CD4-positive, alpha-beta T cell treated with Interleukin-15 for 1 hour (primary cell): ENCODE measurements around the gene RPGRIP1L.
"Not testable (repeated sequence)": the region's sequence is repeated elsewhere in the genome, so short reads cannot be mapped to it uniquely, and the experiment has no call there.

Experiments
- DNase-seq: peaks from one replicate; pipeline ENCODE4 v3.0.0-alpha.2; 2020

The RPGRIP1L gene

DNA sequence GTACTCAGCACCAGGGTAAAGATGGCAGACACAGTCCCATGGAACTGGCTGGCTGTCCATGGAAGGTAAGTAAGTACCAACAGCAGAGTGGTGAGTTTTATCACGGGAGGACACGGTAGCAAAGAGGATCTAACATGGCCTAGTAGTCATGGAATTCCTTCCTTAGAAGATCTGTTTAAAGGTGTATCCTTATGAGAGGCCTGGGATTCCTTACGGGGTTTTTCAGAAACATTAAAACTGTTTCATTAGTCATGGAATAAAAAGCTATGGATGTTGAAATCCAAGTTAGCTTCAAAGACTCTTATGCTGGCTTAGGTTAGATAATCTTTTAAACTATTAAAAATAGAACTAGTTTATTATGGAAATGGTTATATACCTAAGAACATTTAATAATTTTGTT lies 7.7 kb upstream of the RPGRIP1L start:
- no peak for DNase-seq

DNA sequence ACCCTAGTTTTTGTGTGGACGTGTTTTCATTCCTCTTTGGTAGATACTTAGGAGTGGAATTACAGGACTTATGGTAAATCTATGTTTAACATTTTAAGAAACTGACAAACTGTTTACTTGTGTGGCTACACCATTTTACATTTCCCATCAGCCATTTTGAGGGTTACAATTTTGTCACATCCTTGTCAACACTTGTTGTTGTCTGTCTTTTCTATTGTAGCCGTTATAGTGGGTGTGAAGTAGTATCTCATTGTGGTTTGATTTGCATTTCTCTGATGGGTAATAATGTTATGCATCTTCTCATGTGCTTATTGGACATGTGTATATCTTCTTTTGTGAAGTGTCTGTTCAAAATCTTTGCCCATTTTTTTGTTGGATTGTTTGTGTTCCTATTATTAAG lies 4.8 kb upstream of the RPGRIP1L start:
- no peak for DNase-seq

DNA sequence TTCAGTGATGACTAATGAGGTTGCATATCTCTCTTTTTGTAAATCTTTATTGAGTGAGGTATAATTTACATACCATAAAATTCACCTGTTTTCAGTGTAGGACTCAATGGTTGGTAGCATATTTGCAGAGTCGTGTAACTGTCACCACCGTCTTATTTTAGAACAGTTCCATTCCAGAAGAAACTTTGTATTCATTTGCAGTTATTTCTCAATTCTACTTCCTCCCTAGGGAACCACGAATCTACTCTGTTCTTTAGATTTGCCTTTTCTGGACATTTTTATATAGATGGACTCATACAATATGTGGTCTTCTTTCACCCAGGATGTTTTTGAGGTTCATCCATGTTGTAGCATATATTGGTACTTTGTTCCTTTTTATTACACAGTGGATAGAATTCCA lies 4.0 kb upstream of the RPGRIP1L start:
- DNase-seq = no peak

DNA sequence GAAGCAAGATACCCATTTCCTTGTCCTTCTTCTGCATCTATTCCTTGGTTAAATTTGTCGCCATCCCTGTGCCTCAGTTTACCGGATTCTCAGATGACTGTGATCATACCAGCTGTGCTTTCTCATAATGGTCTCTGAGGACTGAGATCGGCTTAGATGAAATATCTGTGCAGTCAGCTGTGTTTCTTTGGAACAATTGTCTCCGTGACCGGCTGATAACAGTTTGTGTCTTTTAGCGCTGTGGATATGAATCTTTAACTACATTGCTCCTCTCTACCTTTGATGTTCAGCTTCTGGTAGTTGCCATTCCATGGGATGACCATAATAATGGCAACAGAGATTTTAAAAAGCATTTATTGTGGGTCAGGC lies 770 bp upstream of the RPGRIP1L start:
- DNase-seq = no peak

DNA sequence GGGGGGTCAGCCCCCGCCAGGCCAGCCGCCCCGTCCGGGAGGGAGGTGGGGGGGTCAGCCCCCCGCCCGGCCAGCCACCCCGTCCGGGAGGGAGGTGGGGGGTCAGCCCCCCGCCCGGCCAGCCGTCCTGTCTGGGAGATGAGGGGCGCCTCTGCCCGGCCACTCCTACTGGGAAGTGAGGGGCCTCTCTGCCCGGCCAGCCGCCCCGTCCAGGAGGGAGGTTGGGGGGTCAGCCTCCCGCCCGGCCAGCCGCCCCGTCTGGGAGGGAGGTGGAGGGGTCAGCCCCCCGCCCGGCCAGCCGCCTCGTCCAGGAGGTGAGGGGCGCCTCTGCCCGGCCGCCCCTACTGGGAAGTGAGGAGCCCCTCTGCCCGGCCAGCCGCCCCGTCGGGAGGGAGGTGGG lies 5.4 kb downstream of the RPGRIP1L start:
- DNase-seq = not testable (repeated sequence)

DNA sequence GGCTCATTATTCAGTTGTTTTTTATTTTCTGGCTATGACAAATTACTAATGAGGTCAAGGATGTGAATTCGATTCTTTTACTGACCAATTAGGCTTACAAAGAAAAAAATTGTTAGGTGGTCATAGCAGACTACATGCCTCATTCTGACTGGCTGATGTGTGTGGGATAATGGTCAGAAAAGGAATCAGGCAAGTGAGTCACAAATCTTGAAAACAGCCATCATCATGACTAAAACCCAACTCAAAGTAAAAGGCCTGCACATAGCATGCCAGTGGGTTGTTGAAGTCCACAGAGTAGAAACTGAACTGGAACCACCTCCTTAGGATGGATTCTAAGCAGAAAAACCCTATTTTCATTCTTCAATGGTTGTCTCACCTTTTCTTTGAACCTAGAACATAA lies 8.6 kb downstream of the RPGRIP1L start:
- no peak for DNase-seq

DNA sequence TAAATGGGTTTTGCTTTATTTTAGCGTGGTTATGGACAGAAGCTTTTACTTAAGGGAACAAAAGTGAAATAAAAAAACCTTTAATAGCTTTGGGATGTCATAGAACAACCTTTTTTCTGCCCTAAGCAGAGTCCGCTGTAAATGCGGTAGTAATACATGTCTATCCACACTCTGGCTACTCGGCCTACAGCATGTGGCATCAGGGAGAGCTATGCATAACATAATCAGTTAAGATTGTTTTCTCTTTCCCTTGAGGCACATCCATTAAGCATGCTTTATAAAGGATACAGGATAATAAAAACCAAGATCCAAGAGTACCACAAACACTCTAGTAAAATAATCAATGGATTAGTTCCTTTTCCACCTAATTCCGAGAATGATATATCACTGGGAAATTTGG lies 10.3 kb downstream of the RPGRIP1L start:
- no peak for DNase-seq

DNA sequence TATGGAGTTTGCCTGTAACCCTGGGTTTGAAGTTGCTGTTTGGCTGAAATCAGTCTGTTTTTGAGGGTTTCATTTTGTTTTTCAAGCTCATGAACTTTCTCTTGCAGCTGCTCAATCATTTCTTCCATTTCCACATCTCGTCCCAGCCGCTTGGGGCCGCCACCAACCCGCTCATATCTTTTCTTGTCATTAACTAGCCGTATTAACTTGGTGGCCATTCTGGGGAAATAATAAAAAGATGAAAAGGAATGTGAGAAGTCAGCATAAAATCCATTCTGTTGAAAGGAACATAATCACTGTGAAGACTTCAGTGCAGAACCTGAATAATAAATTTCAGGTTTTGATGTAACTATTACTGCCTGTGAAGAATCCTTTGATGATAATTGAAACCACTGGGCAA lies 11.5 kb downstream of the RPGRIP1L start:
- DNase-seq = no peak

DNA sequence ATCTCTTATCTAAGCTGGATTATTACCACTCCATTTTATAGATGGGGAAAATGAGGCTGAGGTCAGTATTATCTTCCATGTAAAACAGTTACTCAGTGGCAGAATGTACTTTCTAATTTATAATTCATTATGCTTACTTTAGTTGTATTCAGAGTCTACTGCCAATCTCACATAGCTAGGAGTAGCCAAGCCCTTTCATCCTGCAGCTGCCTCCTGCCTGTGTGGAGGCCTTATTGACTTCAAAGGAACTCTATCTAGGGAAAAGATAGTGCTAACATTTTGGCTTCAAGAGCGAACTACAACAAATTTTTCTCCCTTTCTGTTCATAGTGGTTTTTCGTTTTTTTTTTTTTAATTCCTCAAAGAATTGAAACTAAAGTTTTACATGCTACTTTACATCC lies 12.9 kb downstream of the RPGRIP1L start:
- DNase-seq = no peak

DNA sequence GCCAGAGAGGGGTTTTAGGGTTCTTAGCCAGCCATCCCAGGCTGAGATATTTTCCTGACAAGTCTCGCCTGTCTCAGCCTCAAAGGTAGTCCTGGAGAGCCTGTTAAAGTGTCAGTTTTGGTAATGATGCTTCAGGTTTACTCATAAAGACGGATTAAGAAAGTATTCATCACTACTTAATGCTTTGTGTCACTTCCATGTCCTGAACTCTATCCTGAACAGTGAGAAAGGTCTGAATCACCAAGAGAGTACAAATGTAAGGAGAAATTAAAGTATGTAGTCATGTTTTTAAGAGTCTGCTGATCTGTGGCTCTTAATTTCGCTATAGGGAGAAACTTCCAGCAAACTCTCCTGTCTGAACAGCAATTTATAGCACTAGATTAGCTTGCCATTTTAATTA lies 14.0 kb downstream of the RPGRIP1L start:
- no peak for DNase-seq

DNA sequence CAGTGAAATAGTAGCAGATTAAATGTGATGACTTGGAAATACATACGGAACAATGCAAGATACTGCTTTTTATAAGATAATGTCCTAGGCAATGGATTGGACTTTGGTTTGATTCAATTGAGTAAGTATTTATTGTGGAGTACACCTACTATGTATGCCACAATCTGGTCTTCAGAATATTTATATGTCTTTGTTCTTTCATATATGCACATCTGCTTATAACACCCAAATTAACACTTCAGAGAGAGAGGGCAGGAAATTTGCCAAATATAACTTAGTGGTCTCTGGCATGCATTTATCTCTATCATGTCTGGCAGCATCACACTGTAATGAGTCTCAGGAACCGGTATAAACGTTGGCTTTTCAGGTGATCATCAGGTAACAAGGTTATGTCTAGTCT lies 16.9 kb downstream of the RPGRIP1L start:
- DNase-seq = no peak

DNA sequence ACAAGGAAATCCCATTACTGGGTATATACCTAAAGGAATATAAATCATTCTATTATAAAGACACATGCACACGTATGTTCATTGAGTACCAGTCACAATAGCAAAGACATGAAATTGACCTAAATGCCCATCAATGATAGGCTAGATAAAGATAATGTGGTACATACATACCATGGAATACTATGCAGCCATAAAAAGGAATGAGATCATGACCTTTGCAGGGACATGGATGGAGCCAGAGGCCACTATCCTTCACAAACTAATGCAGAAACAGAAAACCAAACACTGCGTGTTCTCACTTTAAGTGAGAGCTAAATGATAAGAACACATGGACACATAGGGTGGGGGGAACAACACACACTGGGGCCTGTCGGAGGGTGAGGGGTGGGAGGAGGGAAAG lies 18.3 kb downstream of the RPGRIP1L start:
- not testable (repeated sequence) for DNase-seq

DNA sequence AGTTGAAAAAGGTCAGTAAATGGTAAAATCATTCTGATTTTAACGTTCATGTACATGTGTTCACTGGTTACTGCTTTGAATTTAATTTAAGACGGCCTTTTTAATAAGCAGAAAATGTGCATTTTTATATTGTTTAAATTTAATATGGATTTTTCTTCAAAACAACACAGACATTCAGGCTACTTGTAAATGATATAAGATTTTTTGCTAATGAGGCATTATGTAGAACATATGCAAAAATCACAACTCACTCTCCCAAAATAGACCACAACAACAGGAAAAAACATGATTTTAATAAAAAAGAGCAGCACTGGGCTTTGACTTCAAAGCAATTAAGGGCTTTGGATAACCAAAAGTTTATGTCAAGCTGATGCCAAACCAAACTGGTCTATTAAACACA lies 22.3 kb downstream of the RPGRIP1L start:
- DNase-seq = no peak

DNA sequence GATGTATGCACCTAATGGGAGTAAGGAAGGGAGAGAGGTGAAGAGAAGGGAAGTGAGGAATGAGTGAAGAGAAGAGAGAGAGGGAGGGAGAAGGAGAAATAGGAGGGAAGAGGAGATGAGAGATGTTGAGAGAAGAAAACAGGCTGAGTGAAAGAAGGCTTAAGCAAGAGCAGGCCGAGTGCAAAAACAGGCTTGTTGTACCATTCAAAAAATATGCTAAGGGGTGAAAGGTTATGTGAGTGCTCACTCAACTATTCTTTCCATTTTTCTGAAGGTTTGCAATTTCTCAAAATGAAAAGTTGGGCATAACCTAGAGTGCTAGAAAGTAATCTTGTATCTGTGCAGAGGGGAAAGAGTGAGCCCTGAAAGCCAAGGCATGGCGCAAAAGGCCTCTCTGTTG lies 22.9 kb downstream of the RPGRIP1L start:
- no peak for DNase-seq

DNA sequence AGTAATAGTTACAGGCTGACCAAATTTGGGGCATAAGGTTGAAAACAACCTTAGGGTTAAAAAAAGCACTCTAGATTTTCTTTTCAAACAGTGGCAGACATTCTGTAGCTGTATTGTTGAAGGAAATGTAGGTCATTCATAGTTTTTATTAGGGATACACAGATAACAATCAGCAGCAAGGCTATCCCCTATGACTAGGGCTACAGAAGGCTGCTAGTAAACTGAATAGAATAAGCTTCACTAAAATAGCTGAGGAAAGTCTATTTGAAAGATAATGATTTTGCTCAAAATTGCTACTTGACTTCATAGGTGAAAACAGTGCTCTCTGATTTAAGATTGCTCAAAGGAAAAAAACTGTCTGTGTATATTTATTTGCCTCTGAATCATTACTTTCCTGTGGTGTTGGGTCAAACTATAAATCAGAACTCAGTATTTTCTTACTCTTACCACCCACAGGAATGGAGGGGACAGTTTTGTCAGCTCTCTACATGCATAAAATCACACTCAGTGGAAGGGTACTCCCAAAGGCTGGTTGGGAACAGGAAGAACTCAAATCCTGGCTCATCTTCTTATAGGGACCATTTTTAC lies 24.8 kb downstream of the RPGRIP1L start:
- no peak for DNase-seq

DNA sequence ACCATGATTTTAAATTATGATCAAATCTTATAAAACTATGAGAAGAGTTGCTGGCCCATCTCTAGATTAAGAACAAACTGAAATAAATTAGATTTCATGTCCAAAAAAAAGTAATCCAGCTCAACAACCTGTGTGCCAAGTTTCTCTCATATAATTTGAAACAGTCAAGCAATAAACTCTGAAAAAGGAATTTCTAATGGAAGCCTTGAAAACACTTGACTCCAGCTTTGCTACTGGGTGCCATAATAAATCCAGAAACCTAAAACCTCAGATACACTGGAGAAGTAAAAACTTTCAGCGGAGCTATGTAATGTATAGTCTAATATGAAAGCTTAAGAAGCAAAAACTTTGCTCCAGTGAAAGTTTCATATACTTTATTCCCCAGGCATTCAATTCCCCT lies 25.5 kb downstream of the RPGRIP1L start:
- no peak for DNase-seq

DNA sequence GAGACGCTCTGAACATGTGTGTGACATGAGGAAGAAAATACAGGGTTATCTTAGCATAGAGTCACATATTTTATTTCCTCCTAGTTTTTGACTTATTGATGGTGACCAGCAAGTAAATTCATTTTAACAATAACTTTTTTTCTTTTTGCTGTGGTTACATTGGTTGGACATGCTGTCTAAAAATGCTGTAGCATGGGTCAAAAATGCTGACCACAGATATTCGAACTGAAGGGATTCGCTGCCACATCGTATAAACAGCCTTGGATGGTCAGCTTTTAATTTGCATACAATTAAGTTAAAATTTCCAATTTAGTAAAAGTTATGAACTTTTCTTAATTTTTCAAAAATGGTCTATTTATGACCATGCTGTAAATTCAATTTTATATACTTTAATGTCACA lies 30.5 kb downstream of the RPGRIP1L start:
- no peak for DNase-seq

DNA sequence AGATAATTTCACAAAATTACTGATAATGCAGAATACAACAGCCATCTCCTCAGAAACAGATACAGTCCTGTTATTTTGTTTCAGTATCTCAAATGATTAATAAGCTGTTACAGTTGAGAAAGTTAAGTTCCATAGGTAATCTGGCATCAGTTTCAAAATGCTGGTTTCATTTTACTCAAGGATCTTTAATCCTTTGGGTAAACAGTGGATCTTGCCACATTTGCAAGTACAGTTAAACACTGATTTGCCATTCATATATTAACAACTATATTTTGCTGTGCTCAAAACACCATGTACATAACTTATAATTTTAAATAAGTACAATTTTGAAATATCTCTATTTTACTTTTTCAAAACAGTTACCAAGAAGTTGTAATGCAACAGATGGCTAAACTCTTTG lies 31.2 kb downstream of the RPGRIP1L start:
- DNase-seq = no peak

DNA sequence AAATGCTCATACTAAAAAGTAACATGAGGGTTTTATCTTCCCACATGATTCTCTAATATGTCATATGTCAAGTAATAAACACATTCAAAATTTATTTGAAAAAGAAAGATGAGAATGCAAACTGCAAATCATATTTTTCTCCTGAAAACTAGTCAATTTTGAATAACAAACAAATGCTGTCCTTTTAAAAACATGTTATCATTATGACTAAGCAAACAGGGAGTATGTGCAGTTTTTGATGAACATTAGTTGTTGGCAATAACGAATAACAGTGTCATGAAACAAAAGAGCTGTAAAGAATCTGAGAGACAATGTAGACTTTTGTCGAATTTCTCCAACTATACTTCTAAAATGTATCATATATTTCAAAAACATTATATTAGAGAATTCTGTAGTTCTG lies 34.8 kb downstream of the RPGRIP1L start:
- DNase-seq = no peak

DNA sequence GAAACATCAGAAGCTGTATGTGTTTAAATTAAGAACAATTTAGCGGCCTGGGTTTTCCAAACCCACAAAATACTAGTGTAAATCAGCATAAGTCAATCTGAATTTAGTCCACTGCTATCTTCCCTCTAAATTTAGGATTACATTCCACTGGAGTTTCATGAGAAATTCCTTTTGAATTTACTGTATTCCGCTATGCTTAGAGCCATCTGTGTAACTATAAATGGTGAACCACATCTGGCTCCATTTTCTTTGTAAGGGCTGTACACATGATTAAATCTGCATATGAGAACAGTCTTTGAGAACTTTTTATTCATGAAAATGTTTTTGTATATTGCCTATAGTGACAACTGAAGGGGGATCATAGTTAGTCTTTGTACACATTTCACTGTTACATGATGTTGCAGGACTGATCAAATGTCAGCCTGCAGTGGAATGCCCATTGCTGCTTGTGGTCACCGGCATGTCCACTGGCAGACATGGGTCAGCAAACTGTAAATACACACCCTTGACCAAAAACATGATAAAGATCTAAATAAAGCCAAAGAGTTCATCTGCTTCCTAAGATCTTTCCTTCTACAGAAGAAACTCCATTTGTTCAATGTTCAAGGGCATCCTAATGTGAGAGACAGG lies 36.8 kb downstream of the RPGRIP1L start:
- DNase-seq = no peak

DNA sequence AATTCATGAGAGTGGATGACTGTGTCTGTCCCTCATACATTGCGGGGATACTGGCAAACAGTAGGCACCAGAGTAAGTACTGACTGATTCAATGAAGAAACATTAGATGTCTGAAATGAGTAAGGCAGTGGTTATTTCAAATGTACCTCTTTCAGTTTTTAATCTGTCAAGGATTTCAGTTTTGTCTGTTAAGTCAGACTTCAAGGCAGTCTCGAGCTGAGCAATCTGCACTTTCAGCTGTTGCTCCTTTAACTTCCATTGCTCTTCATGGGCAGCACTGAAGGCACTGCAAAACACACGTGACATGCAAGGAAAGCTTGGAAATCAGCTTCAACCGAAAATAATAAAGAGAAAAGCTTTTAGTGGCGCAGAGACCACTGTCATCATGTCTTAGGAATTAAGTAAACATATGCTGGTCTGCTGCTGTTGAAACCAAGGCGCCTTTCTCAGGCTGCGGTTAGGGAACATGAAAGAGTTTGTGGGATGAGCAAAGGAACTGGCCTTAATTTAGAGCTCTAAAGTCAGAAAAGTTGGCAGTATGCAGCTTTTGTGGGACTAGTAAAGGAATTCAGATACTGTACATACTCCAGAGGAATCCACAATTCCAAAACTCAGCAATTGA lies 38.8 kb downstream of the RPGRIP1L start:
- no peak for DNase-seq

DNA sequence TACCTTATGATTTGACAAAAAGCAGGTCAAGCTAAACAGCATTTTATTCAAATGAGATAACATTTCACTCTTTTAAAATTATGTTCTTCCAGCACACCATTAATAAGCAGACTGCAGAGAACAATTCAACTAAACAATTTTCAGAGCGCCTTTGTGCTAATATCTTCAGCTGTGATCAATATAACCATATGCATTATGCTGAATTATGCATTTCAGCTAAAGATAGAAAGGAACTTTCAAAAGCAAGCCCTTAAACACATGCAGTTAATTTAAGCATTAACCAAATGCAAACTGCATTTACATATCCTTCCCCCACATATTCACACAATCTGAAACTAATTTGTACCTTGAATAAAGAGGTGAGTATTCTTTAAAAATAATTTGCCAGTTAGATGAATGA lies 41.6 kb downstream of the RPGRIP1L start:
- DNase-seq = no peak

DNA sequence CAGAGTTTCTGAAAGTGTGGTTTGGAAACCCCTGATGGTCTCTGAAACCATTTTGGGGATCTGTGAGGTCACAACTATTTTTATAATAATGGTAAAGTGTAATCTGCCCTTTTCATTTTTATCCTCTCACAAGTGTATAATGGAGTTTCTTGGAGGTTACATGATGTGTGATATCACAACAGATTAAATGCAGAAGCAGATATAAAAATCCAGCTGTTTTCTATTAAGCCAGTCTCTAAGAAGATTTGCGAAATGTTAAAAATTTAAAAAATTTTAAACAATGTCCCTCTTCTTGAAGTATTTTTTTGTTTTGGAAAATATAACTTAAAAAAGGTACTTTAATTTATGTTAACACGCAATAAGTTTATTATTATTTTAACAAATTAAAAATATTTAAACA lies 48.7 kb downstream of the RPGRIP1L start:
- DNase-seq = no peak

DNA sequence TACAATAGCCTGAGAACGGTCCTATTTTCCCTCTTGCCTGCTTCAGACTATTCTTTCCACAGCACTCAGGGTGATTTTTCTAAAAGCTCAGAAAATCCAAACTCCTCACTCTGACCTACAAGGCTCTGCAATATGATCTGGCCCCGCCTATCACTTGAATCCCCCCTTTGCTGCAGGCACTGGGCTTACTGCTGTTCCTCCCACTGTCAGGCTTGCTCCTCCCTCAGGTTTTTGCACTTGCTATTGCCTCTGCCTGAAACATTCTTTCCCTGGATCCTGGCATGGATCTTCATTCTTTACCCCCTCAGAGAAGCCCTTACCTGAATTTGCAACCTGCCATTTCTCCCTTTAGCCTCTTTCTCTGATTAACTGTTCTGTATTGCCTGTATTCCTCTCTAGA lies 52.3 kb downstream of the RPGRIP1L start:
- DNase-seq = no peak

DNA sequence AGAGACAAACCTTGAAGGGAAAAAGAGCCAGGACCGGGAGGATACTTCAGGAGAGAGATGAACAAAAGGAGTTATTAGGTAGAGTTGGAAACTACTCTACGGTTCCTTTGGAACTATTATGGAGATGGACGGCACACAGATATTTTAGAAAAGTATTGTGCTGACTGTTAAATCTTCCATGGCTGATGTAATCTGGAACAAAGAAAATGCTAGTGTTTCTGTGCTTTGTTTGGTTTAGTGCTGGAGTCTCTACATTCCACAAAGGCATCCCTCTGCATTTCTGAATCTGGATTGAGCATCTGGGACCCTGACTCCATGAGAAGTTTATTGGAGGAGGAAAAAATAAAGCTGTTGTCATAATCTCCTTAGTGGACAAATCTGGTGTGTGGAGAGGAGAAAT lies 57.2 kb downstream of the RPGRIP1L start:
- no peak for DNase-seq
